IMR-90 (cell line): ENCODE results near the gene LEKR1.

Experiments
- BHLHE40 ChIP-seq: fragments of 150-350 bp; IDR thresholded peaks from 2 replicates; pipeline ENCODE4 v1.6.1; 2016; ENCODE audit warnings: mild to moderate bottlenecking, low read depth, low read length
- CEBPB ChIP-seq: IDR thresholded peaks from 2 replicates; pipeline ENCODE4 v1.6.1; 2012; ENCODE audit warnings: low read depth, low read length, improper control_type of control experiment
- CTCF ChIP-seq: conservative IDR thresholded peaks from 2 replicates; pipeline ENCODE4 v1.5.1; 2012; ENCODE audit warnings: mild to moderate bottlenecking, low read depth, low read length, improper control_type of control experiment
- FOS ChIP-seq: fragments of 150-350 bp; IDR thresholded peaks from 2 replicates; pipeline ENCODE4 v1.6.1; 2016; ENCODE audit warnings: low read depth, low read length
- POLR2A ChIP-seq: IDR thresholded peaks from 2 replicates; pipeline ENCODE4 v1.6.1; 2012; ENCODE audit warnings: mild to moderate bottlenecking, low read depth, low read length

- TF ChIP-seq CTCF (no peak), POLR2A (no peak), CEBPB (no peak), FOS (no peak), BHLHE40 (no peak)
These were observed 229.9 kb downstream of the LEKR1 start for GRCh38 chr3:157056035-157056434.
